Panc1 (cell line): ENCODE data around the gene SHLD1.

Source experiments
- POLR2AphosphoS5 ChIP-seq: IDR thresholded peaks from 2 replicates; pipeline ENCODE4 v1.6.1; 2012; ENCODE audit warnings: mild to moderate bottlenecking, low read depth, low read length, moderate library complexity
- SIN3A ChIP-seq: IDR thresholded peaks from 2 replicates; pipeline ENCODE4 v1.6.1; 2012; ENCODE audit warnings: low read depth, mild to moderate bottlenecking, low read length, moderate library complexity, borderline replicate concordance; ENCODE audit not compliant: insufficient read depth
- TF ChIP-seq, protein P1 (sequence below): fragments of 450-650 bp; IDR thresholded peaks from 2 replicates; pipeline ENCODE4 v1.5.1; 2017; ENCODE audit warnings: mild to moderate bottlenecking

DNA sequence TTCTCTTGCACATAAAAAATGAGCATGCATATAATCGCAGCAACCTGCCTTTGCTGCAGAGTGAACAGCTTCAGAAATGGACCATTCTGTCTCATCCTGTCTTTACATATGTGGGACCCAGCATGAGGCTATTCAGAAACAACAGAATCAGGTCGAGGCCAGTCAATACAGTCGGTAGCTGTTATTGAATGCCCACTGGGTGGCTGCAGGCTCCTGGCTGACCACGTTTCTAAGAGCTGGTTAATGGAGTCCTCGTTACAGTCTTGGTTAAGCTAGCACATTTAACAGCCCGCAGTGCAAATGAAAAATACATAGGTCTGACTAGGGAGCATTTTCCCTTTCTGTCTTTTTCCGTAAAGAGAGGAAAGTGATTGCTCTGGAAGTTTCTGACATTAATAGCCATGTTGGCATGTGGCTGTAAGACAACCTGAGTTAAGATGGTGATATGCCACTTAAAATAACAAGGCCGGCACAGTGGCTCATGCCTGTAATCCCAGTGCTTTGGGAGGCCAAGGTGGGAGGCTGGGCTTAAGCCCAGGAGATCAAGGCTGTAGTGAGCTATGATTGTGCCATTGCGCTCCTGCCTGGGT, 75.0 kb downstream of the SHLD1 start:
- TF ChIP-seq, protein P1, sequence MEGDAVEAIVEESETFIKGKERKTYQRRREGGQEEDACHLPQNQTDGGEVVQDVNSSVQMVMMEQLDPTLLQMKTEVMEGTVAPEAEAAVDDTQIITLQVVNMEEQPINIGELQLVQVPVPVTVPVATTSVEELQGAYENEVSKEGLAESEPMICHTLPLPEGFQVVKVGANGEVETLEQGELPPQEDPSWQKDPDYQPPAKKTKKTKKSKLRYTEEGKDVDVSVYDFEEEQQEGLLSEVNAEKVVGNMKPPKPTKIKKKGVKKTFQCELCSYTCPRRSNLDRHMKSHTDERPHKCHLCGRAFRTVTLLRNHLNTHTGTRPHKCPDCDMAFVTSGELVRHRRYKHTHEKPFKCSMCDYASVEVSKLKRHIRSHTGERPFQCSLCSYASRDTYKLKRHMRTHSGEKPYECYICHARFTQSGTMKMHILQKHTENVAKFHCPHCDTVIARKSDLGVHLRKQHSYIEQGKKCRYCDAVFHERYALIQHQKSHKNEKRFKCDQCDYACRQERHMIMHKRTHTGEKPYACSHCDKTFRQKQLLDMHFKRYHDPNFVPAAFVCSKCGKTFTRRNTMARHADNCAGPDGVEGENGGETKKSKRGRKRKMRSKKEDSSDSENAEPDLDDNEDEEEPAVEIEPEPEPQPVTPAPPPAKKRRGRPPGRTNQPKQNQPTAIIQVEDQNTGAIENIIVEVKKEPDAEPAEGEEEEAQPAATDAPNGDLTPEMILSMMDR: no peak
- TF ChIP-seq POLR2AphosphoS5 (no peak), SIN3A (no peak)
